ENCODE measurements around the gene CARD6.

DNA sequence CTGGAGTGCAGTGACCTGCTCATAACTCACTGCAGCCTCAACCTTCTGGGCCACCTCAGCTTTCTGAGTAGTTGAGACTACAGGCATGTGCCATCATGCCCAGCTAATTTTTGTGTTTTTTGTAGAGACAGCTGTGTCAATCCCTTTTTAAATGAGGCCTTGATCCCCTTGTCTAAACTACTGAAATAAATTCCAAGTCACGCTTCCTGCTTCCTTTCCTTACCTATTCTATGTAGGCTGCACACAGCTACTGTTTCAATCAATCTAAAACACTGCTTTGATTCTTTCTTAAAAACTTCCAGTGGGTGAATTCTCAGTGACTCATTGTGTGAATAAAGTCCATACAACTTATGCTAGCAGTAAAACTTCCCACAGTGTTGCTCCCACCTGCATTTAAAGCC, 65.2 kb downstream of the CARD6 start:
- no peak for TF ChIP-seq RAD21 (IDR thresholded peaks at IDR 0.05)
- TF ChIP-seq, protein P1, sequence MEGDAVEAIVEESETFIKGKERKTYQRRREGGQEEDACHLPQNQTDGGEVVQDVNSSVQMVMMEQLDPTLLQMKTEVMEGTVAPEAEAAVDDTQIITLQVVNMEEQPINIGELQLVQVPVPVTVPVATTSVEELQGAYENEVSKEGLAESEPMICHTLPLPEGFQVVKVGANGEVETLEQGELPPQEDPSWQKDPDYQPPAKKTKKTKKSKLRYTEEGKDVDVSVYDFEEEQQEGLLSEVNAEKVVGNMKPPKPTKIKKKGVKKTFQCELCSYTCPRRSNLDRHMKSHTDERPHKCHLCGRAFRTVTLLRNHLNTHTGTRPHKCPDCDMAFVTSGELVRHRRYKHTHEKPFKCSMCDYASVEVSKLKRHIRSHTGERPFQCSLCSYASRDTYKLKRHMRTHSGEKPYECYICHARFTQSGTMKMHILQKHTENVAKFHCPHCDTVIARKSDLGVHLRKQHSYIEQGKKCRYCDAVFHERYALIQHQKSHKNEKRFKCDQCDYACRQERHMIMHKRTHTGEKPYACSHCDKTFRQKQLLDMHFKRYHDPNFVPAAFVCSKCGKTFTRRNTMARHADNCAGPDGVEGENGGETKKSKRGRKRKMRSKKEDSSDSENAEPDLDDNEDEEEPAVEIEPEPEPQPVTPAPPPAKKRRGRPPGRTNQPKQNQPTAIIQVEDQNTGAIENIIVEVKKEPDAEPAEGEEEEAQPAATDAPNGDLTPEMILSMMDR (IDR thresholded peaks at IDR 0.05; ENCODE audit: low read depth, low read length, missing input control): no peak
- no peak for TF ChIP-seq REST (IDR thresholded peaks at IDR 0.05)
- no peak for TF ChIP-seq EGR1 (IDR thresholded peaks at IDR 0.05; ENCODE audit: low read depth in 2 of 2)
- TF ChIP-seq TAF1 (conservative IDR thresholded peaks at IDR 0.05): no peak
- TF ChIP-seq SP1 (IDR thresholded peaks at IDR 0.05): no peak
- TF ChIP-seq, protein P2, sequence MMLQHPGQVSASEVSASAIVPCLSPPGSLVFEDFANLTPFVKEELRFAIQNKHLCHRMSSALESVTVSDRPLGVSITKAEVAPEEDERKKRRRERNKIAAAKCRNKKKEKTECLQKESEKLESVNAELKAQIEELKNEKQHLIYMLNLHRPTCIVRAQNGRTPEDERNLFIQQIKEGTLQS (IDR thresholded peaks at IDR 0.05): no peak
- TF ChIP-seq, protein P3, sequence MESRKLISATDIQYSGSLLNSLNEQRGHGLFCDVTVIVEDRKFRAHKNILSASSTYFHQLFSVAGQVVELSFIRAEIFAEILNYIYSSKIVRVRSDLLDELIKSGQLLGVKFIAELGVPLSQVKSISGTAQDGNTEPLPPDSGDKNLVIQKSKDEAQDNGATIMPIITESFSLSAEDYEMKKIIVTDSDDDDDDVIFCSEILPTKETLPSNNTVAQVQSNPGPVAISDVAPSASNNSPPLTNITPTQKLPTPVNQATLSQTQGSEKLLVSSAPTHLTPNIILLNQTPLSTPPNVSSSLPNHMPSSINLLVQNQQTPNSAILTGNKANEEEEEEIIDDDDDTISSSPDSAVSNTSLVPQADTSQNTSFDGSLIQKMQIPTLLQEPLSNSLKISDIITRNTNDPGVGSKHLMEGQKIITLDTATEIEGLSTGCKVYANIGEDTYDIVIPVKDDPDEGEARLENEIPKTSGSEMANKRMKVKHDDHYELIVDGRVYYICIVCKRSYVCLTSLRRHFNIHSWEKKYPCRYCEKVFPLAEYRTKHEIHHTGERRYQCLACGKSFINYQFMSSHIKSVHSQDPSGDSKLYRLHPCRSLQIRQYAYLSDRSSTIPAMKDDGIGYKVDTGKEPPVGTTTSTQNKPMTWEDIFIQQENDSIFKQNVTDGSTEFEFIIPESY (IDR thresholded peaks at IDR 0.05): no peak
- TF ChIP-seq HNF4G (IDR thresholded peaks at IDR 0.05): no peak
- TF ChIP-seq YY1 (IDR thresholded peaks at IDR 0.05): no peak
